Heart right ventricle (tissue), 16 donors: ENCODE results near the gene CDK11B. TPM values are rescaled to one million over a fixed set of nuclear protein-coding genes. Genes with fewer than 3 reads are reported as not detected.

Source experiments
- ATAC-seq, 8 donors: fragments of 200-7000 bp; cut with Tn5 transposase; one replicate each; pipeline ENCODE4 v1.9.1; 2020; ENCODE audit warnings: mild to moderate bottlenecking in 8 of 8, moderate library complexity in 8 of 8, moderate number of reproducible peaks in 1 of 8
- DNase-seq, 2 donors: peaks; one replicate each; pipeline ENCODE4 v3.0.0-alpha.2; 2020
- H3K27ac ChIP-seq, 10 donors: fragments of 200-600 bp; sonication (generic) in 2 of 10; one replicate each; pipeline versions ENCODE4 v1.5.0 to v1.8.0; 2020 to 2022; ENCODE audit warnings: mild to moderate bottlenecking in 3 of 10
- H3K27me3 ChIP-seq, 7 donors: fragments of 200-600 bp; one replicate each; pipeline ENCODE4 v1.8.0; 2021 to 2022; ENCODE audit warnings: mild to moderate bottlenecking in 2 of 7
- H3K36me3 ChIP-seq, 9 donors: fragments of 200-600 bp; sonication (generic) in 1 of 9; one replicate each; pipeline versions ENCODE4 v1.5.0 to v1.8.0; 2020 to 2022; ENCODE audit warnings: mild to moderate bottlenecking in 2 of 9
- H3K4me1 ChIP-seq, 9 donors: fragments of 200-600 bp; sonication (generic) in 1 of 9; one replicate each; pipeline versions ENCODE4 v1.5.0 to v1.8.0; 2020 to 2022; ENCODE audit warnings: mild to moderate bottlenecking in 4 of 9
- H3K4me3 ChIP-seq, 10 donors: fragments of 200-600 bp; sonication (generic) in 2 of 10; one replicate each; pipeline versions ENCODE4 v1.5.0 to v1.8.0; 2020 to 2022; ENCODE audit warnings: mild to moderate bottlenecking in 7 of 10, moderate library complexity in 2 of 10
- H3K9me3 ChIP-seq, 11 donors: fragments of 200-600 bp in 10 of 11; sonication (generic) in 2 of 11; one replicate each; pipeline versions ENCODE4 v1.5.0 to v1.8.0; 2013 to 2022; ENCODE audit warnings: mild to moderate bottlenecking in 2 of 11, control low read depth in 1 of 11, moderate library complexity in 1 of 11
- WGBS, 2 donors: extraction: QIAGEN DNeasy Blood & Tissue Kit; methylation state at CpG; one replicate each; pipeline ENCODE4 v1.1.7; 2013; ENCODE audit warnings: inconsistent platforms in 1 of 2; 5-methylcytosine and 5-hydroxymethylcytosine counted together
- intact Hi-C, 10 donors: fragments of 100-400 bp; cut with DNase I; formaldehyde crosslinking; loops; one replicate each; pipeline versions ENCODE4 v1.11.1 to v1.14.2; 2022
- polyA plus RNA-seq, 2 donors: library from polyadenylated mRNA; stranded (reverse); fragments of 200-250 nt; gene quantifications; one replicate each; pipeline ENCODE4 v1.2.3, GENCODE V29; 2013
- total RNA-seq, 10 donors: library from RNA; stranded (reverse); fragmentation: NEBNext Ultra II Directional in 3 of 10; extraction: Animal tissue kit (Norgen Biotek cat#: 25700) in 3 of 10; gene quantifications; one replicate each; pipeline versions ENCODE4 v1.2.1 to v1.2.4, GENCODE V29; 2021 to 2023
- TF ChIP-seq, protein P1 (sequence below), 9 donors: fragments of 200-600 bp; sonication (generic) in 2 of 9; IDR thresholded peaks; one replicate each; pipeline versions ENCODE4 v1.5.0 to v1.8.0; 2021 to 2022; ENCODE audit warnings: antibody characterized with exemption in 9 of 9, mild to moderate bottlenecking in 5 of 9, moderate library complexity in 1 of 9
- donor health status: Arrhythmogenic right ventricular cardiomyopathy.
- donor health status: ischemic (EF 13 %, LVEDD 7.1; RV severe dilation, severe dysfunction).
- donor health status: healthy with polysubstance abuse.
- donor health status: DM: no; HTN: yes; CAD: no.
- donor health status: DM: no; HTN: no; CAD: no.
- donor health status: ischemic (EF 25% LVEDD 6.9; RV normal size, moderate dysfunction).
- donor health status: ischemic (EF 25% LVEDD 5.7; RV mildly dilated, moderate dysfunction).
- donor health status: healthy.
- donor health status: DM: yes; HTN: yes; CAD: no.
- donor health status: Ischemic cardiomyopathy.
- donor health status: ischemic (EF 35%, LVEDD 5.7; RV mildly dilated, moderate dysfunction).
- donor health status: nonischemic (EF 11% LVEDD 7.7; RV severe dilation, severe dysfunction).
- donor health status: DM: yes; HTN: yes; CAD: no.
- donor health status: PGD.
- donor health status: ischemic (EF 29% LVEDD 5.4; RV normal size, mild dysfunction).
- donor health status: nonischemic (EF 23%, LVEDD 6.1; RV moderate dilation, normal function).

Gene CDK11B
- total and polyA plus RNA-seq, 12 donors: 20.9 to 34.1 (median 24.2) TPM

DNA sequence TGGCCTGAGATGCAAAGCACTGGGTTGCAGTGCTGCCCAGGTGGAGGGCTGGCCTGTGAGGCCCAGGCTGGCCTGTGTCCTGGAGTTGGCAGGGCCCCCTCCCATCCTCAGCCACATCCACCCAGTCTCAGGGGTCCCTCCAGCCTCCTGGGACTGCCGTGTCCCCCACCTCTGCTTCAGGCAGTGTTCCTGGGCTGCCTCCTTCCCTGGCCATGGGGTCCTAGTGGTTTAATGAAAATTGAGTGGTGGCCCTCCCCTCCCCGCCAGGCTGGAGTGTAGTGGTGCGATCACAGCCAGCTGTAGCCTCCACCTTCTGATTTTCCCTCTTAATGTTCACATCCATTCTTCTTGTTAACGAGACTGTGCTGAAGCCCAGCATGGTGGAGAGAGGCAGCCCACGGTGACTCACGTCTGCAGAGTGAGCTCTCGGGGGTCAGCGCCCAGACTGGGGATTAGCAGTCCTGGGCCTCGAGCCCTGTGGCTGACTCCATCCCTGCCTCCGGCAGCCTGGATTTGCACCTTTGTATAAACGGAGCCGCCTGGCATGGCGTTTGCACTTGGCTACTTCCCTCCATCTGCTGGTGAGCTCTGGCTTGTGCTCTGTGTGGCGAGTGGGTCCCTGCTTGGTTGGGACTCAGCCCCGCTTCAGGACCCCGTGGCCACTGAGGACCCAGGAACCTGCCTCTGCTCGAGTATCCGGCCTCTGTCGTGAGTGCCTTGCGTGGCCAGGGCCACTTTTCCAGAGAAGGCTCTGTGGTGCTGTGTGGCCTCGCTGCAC, 36.6 kb downstream of the CDK11B start:
- DNase-seq (no peak), ATAC-seq (no peak)
- 85 to 90% methylated on average over 21 of the region's 21 CpGs for WGBS, 2 donors
- no peaks in the 10 kb centered on the region for H3K9me3 ChIP-seq
- H3K4me3 ChIP-seq: no peak overlapping the region
- intact Hi-C loops: no loop called here
- H3K27me3 ChIP-seq: no peaks in the 10 kb centered on the region
- TF ChIP-seq, protein P1, sequence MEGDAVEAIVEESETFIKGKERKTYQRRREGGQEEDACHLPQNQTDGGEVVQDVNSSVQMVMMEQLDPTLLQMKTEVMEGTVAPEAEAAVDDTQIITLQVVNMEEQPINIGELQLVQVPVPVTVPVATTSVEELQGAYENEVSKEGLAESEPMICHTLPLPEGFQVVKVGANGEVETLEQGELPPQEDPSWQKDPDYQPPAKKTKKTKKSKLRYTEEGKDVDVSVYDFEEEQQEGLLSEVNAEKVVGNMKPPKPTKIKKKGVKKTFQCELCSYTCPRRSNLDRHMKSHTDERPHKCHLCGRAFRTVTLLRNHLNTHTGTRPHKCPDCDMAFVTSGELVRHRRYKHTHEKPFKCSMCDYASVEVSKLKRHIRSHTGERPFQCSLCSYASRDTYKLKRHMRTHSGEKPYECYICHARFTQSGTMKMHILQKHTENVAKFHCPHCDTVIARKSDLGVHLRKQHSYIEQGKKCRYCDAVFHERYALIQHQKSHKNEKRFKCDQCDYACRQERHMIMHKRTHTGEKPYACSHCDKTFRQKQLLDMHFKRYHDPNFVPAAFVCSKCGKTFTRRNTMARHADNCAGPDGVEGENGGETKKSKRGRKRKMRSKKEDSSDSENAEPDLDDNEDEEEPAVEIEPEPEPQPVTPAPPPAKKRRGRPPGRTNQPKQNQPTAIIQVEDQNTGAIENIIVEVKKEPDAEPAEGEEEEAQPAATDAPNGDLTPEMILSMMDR (IDR thresholded peaks at IDR 0.05): no peak
- peaks cover 0 to 38% (median 0%) of the 10 kb centered on the region in 9 donors for H3K36me3 ChIP-seq
- H3K4me1 ChIP-seq: peaks cover 4 to 58% (median 24%) of the 10 kb centered on the region in 9 donors
- H3K27ac ChIP-seq: peak overlapping the region in 2 of 10 donors; percentile 12 to 73

DNA sequence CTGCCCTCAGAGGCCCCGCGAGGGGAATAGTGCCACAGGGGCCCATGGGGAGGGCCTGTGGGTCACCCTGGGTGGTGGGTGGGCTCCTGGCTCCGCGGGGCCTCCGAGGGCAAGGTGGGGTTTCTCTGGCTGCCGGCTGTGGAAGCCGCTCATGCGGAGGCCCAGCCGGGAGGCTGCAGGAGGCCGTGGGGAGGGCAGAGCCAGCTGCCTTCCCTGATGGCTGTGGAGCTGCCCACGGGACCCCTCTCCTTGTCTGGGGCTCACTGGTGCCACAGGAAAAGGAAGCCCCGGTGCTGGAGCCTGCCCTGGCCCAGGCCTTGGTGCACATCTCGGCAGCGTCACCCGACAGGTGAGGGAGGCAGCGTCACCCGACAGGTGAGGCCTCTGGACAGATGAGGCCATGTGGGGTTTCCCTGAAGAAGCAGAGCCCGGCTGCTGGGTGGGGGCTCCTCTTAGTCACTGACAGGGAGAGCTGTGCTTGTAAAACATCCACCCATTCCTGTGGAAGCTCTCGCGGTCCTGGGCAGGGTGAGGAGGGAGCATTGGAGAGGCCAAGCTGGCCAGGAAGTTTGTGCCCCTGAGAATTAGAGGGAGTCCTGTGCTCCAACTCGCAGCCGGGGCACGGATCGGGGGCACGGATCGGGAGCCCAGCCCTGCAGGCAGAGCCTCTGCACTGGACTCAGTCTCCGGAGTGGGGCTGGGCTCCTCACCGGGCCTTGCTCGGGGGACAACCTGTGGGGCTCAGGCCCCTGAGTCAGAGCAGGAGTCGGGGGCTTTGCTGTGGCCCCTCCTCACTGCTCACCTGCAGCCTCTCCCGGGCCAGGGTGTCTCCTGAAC, 37.4 kb downstream of the CDK11B start:
- TF ChIP-seq, protein P1 (IDR thresholded peaks at IDR 0.05): no peak
- WGBS, 2 donors: 80 to 82% methylated on average over 31 of the region's 31 CpGs
- intact Hi-C loops: no loop called here
- no peaks in the 10 kb centered on the region for H3K27me3 ChIP-seq
- H3K4me3 ChIP-seq: no peak overlapping the region
- DNase-seq (peak in 1 of 2 donors; percentile 13), ATAC-seq (no peak)
- H3K27ac ChIP-seq: peak overlapping the region in 7 of 10 donors; percentile 5 to 80 (median 66)
- H3K4me1 ChIP-seq: peaks cover 11 to 65% (median 32%) of the 10 kb centered on the region in 9 donors
- peaks cover 0 to 34% (median 0%) of the 10 kb centered on the region in 9 donors for H3K36me3 ChIP-seq
- H3K9me3 ChIP-seq: no peaks in the 10 kb centered on the region

DNA sequence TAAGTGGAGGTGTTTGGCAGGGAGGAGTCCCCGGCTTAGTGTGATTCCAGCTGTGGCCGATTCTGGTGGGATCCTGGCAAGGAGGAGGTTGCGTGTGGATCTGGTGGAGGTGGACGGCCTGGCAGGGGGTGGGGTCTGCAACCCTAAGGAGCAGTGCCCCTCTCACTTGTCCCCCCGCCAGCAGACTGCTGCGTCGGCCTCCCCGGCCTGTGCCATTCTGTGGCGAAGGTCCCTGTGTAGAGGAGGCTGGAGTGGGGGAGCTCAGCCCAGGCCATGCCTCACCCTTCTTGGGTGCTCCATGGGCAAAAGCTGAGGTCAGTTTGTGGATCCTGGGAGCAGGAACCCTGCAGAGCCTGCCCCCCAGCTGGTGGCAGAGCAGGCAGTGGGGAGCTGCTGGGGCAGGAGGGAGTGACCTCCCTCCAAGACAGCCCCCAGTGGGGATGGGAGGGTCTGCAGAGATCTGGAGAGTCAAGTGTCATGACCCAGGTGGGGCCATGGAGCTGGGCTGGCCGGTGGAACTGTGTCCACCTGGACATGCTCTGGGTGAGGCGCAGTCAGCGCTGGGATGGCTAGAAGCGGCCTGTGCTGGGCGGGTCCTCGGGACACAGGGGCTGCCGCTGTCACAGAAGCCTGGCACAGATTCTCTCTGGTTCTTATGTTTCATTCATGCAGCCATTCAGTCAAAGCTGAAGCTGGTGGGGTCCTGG, 38.2 kb downstream of the CDK11B start:
- Histone ChIP-seq H3K36me3 (peaks cover 0 to 31% (median 0%) of the 10 kb centered on the region in 9 donors), H3K4me1 (peaks cover 11 to 59% (median 33%) of the 10 kb centered on the region in 9 donors), H3K9me3 (no peaks in the 10 kb centered on the region), H3K4me3 (no peak overlapping the region), H3K27ac (peak overlapping the region in 9 of 10 donors; percentile 26 to 81 (median 72)), H3K27me3 (no peaks in the 10 kb centered on the region)
- WGBS, 2 donors: 86 to 88% methylated on average over 16 of the region's 16 CpGs
- no peak for ATAC-seq
- intact Hi-C loops: no loop called here
- TF ChIP-seq, protein P1 (IDR thresholded peaks at IDR 0.05): peak in 2 of 9 donors; percentile 0 to 2
- DNase-seq: peak in 1 of 2 donors; percentile 14

DNA sequence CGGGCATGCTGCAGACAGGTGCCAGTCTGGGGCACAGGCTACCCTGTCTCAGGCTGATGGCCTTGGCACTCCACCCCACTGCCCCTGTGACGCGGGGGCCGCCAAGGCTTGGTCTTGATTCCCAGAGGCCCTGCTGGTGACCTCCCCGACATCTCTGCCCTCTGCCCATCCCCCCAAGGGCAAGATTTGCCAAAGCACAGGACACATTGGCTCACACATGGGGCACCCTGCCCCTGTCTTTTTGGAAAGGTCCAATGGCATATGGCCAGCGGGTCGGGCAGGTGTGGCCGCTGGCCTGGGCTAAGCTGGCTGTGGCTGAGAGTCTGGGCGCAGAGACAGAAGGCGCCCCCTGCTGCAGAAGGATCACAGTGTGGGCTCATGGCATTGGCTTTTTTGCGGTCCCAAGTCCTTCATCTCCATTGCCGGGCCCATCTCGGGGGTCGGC, 38.9 kb downstream of the CDK11B start:
- H3K27me3 ChIP-seq: no peaks in the 10 kb centered on the region
- ATAC-seq: peak in 3 of 8 donors; percentile 5 to 49 (median 25)
- TF ChIP-seq, protein P1 (IDR thresholded peaks at IDR 0.05): peak in 7 of 9 donors; percentile 19 to 45 (median 30)
- intact Hi-C loops: no loop called here
- H3K36me3 ChIP-seq: peaks cover 0 to 31% (median 0%) of the 10 kb centered on the region in 9 donors
- no peak overlapping the region for H3K4me3 ChIP-seq
- DNase-seq: peak in 1 of 2 donors; percentile 55
- H3K4me1 ChIP-seq: peaks cover 10 to 53% (median 33%) of the 10 kb centered on the region in 9 donors
- H3K9me3 ChIP-seq: no peaks in the 10 kb centered on the region
- WGBS, 2 donors: 51 to 61% methylated on average over 14 of the region's 14 CpGs
- H3K27ac ChIP-seq: peak overlapping the region in 8 of 10 donors; percentile 26 to 81 (median 72)
